Measurements from ENCODE around the gene TMEM182. TPM values are rescaled to one million over a fixed set of nuclear protein-coding genes. Genes with fewer than 3 reads are reported as not detected.

Gene TMEM182
- total RNA-seq, 1 donor from 2014 or later, result 2.0 TPM

DNA sequence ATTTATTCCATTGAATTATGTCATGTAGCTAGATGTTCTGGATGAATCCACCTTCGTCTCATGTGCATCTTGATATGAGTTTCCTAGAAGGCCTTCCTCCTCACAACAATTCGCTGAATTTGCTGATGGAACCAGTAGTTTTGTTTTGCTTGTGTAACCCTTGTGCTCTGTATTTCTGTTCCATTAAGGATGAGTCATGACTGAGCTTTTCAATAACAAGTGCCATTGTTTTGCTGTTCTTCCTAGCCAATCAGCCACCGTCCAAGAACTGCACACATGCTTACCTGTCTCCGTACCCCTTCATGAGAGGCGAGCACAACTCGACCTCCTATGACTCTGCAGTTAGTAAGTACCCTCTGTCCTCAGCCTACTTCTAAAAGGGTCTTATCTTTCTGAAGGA lies 2.3 kb downstream of the TMEM182 start:
- no peak for DNase-seq (ENCODE audit: low spot score in 2 of 2)
- FAIRE-seq, result no peak

DNA sequence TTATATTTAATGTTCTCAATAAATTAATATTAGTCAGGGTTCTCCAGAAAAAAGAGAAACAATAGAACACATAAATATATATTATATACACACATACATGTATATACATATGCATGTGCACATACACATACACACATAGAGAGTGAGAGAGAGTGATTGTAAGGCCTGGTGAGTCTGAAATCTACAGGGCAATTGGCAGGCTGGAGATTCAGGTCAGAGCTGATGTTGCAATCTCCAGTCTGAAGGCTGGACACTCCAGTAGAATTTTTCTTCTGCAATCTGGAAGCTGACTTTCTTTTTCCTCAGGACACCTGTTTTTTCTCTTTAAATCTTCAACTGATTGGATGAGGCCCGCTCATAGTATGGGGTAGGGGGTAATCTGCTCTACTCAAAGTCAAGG lies 3.2 kb downstream of the TMEM182 start:
- FAIRE-seq (no peak), DNase-seq (ENCODE audit: low spot score in 2 of 2) (no peak)

DNA sequence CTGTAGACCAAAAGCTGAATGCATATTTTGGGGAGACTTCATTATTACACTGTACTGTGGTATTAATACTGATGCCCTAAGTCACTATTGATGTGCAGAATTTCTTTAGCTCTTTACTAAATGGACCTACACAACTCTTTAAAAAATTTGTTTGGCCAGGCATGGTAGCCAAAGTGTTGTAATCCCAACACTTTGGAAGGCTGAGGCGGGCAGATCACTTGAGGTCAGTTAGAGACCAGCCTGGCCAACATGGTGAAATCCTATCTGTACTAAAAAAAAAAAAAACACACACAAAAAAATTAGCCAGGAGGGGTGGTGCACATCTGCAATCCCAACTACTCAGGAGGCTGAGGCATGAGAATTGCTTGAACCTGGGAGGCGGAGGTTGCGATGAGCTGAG lies 6.4 kb downstream of the TMEM182 start:
- no peak for DNase-seq (ENCODE audit: low spot score in 2 of 2)
- FAIRE-seq, result no peak

DNA sequence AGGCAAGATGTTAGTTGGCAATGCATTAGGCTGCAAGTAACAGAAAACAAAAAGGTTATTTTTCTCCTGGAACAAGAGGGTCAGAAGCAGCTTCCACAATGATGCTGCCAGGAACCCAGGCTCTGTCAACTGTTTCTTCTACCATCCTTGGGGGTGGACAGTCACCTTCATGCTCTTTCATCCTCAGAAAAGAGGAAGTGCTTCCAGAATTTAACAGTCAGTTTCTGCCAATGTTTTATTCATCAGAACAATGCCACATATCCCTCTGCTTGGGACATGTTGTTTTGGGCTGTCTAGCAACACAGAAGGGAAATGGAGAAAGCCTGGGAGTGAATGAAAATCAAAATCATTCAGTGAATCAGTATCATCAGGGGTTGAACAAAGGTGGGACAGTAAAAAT lies 7.1 kb downstream of the TMEM182 start:
- no peak for DNase-seq (ENCODE audit: low spot score in 2 of 2)
- FAIRE-seq, result no peak

DNA sequence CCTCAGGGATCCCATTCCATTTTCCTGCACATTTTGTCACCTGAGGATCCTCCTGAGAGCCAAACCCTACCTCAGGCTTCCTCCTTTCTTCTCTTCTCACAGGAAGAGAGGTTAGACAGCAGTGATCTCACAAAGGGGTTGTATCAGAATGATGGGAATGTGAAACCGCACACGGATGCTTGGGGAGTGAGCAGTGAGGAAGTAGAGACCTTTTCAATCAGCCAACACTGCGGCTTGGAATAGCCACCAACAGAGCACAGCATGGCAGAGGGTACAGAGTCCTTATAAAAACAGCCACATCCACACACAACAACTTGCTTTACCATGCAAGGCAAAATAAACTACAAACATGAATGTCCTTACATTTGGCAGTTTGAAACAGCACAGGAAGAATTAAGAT lies 8.7 kb downstream of the TMEM182 start:
- no peak for DNase-seq (ENCODE audit: low spot score in 2 of 2)
- FAIRE-seq, result no peak

DNA sequence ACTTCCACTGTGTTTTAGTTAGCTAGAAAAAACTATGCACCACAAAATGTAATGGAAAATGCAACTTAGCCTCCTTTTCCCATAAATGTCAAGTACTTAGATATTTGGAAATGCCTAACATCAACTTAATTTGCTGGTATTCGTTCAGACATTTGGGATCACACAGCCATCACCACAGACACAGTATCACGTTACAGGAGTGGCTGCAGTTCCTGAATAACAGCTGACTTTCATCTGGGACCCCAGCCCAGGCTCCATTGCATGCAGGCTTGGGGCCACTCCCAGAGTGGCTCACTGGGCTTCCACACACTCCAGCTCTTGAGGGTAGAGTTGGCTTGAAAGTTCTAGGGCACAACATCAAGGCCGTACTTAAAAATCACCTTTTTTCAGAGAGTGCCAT lies 9.3 kb downstream of the TMEM182 start:
- DNase-seq (ENCODE audit: low spot score in 2 of 2) (no peak), FAIRE-seq (no peak)

DNA sequence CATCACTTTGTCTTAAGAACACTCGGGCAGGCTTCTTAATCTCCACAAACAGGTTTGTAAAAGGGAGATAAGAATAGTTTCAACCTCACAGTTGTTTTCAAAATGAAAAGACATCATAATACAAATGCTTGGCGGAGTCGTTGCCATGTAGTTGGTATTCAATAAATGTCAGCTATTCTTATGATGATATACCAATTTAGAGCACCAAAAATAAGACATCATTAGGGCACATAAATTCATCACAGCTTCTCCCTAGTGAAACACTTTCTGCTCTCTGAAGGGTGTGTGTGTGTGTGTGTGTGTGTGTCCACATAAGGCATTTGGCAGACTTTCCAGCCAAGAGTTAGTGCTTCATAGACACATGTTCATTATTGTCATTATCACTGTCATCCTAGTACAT lies 10.8 kb downstream of the TMEM182 start:
- no peak for FAIRE-seq
- DNase-seq (ENCODE audit: low spot score in 2 of 2), result no peak

DNA sequence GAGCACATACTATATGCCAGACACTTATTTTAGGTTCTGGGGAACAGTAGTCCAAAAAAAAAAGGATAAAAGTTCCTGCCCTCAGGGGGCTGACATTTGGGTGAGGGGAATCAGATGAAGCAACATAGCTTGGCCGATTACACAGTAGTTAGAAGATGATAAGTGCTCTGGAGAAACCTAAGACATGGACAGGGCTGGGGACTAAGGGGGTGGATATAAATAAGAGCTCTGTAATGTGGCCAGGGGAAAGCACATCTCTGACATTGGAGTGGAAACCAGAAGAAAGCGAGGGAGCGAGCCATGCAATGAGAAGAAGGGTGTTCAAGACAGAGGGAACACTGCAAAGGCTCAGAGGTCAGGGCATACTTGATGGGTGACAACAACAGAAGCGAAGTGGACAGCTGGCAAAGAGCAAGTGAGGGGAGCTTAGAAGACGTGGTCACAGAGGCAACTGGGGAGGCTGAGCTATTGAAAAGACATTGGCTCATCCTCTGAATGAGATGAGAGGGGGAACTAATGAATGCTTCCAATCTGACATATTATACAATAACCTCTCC lies 11.4 kb downstream of the TMEM182 start:
- DNase-seq (ENCODE audit: low spot score in 2 of 2) (no peak), FAIRE-seq (no peak)

DNA sequence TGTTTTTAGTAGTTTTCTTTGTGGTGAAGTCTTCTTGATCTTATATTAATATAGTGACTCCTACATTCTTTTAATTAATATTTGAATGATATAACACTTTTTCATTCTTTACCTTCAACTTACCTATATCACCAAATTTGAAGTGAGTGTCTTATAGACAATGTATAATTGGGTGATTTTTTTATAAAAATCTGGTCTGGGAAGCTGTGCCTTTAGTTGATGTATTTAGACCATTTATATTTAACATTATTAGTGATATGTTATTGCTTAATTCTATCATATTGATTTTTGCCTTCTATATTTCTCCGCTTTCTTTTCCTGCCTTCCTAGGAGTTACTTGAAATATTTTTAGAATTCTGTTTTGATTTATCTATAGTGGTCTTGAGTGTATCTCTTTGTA lies 16.4 kb downstream of the TMEM182 start:
- FAIRE-seq, result no peak

DNA sequence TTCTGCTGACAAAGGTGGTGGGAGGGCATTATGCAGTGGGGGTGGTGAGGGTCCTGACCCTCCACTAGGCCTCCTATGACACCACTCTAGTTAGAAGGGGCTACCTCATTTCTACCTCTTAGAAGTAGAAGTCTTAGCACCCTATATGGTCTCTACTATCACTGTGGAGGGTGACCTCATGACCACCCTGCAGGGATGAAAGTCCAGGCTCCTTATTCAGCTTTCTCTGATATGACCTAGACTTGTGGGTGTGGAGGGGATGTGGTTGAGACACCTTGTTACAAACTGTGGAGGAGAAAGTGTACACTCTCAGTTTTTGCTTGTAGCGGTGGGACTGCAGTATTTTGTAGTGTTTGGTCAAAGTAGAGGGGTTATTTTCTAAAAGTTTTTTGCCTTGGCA lies 18.6 kb downstream of the TMEM182 start:
- DNase-seq (ENCODE audit: low spot score in 2 of 2) (no peak), FAIRE-seq (no peak)

More for the DNA sequence above, 16.4 kb downstream of the TMEM182 start:
- no peak for DNase-seq (ENCODE audit: low spot score in 2 of 2)

DNA sequence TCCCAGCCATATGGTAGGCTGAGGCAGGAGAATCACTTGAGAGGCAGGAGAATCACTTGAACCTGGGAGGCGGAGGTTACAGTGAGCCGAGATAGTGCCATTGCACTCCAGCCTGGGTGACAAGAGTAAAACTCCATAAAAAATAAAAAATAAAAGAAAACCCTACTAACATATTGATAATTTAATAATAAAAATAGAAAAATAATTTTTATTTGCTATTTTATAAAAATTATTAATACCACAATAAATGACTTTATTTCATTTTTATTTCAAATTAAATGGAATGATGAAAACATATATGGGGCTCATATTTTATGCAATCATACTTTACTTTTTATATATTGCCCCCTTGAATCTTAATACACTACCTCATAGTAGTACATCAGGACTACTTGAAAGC lies 20.4 kb downstream of the TMEM182 start:
- FAIRE-seq, result peak; percentile 33
- DNase-seq (ENCODE audit: low spot score in 2 of 2), result no peak

DNA sequence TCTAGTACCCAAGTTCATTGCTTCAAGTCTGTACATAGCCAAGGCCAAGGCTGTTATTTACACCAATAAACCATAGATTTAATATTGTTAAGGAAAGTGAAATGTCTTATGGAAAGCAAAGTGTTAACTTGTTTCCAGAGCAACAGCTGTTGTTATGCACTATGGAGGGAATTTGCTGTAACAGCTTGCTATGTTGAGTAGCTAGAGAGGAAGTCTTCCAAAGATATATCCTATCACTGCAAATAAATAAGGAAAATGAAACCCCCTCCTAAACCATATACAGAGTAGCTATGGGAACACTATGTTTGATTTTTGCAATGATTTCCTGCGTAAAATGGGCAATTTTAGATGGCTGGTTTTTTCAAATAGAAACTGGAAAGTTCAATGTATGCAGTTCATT lies 21.1 kb downstream of the TMEM182 start:
- no peak for FAIRE-seq
- DNase-seq (ENCODE audit: low spot score in 2 of 2), result no peak

DNA sequence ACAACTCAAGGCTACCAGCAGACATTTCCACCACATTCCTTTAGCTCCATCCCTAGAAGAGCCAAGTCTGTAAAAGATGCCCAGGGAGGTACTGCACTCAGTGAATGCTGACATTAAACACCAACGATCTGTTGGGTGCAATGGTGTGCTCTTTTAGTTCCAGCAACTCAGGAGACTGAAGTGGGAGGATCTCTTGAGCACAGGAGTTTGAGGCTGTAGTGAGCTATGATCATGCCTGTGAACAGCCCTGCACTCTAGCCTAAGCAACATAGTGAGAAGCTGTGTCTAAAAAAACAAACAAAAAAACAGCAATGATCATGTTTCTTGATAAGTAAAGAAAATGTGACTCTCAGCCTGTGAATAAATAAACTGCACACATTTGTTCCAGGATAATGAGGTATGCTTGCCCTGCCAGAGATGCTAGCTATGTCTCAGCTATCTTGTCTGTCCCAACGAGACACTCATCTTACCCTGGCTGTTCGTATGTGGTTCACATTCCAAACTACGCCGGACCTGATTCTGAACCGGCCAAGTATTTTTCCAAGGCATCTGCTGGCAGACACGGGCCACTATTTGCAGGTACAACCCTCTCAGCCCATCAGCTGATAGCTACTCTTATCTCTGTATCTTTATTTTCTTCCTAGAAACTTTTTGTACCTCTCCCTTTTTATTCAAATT lies 21.8 kb downstream of the TMEM182 start:
- DNase-seq (ENCODE audit: low spot score in 2 of 2), result no peak
- no peak for FAIRE-seq

DNA sequence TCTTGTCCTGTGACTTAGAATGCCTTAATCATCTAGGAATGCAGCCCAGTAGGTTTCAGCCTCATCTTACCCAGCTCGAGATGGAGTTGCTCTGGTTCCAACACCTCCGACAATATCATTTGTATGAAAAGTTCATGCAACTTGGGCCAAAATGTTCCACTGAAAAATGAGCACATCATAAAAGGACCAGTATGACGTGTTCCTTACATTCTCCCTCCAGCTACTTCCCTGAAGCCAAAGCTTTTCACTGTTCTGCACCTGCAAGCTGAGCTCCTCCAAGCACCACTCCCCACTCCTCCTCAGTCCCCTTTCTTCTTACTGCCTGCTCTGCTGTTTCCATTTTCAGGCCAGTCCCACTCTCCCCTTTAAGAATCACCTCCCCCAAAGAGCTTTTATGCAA lies 23.1 kb downstream of the TMEM182 start:
- FAIRE-seq, result no peak

DNA sequence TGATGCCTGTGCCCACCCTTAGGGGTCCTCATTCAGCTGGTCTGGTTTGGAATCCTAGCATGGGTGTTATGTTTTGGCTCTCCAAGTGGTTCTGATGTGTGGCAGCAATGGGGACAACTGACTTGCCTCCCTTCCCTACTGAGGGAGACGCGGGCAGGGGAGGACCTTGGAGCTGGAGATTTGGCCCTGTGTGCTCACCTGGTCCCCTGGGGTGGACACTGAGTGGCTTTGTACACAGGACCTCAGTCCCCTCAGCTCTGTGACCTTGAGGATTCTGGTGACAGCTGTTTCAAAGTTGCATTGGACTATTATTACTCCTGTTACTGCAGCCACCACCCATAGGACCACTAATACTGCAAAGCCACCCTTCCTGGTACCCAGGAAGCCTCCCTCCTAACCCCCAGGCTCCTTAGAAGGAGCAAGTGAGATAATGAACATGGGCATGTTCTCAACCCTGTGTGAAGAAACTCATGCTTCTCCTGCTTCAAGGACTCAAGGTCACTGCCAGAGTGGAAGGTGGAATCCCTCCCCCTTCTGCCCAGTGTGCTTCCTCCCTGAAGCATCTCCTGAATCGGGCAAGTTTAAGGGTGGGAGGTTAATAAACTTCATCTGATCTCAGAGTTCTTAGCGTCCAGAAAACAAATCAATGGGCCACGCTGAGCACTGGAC lies 26.5 kb downstream of the TMEM182 start:
- DNase-seq (ENCODE audit: low spot score in 2 of 2) (no peak), FAIRE-seq (no peak)

More for the DNA sequence above, 23.1 kb downstream of the TMEM182 start:
- DNase-seq (ENCODE audit: low spot score in 2 of 2), result no peak

DNA sequence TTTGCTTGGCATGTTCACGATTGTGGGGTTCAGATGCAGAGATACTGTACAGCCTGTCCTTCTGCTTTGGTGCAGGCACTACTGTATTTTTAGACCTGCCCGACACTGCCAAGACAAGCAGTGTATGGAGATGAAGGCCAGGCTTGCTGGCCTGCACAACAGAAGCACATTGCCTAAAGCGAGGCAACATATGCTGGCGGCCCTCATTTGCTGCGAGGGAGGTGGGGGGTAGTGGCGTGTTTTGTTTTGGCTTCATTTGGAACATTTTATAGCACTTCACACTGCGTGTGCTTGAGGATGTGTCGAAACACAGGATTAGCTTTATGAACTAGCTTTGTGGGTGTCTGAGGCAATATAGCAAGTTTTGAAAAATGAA lies 27.0 kb downstream of the TMEM182 start:
- FAIRE-seq (no peak), DNase-seq (ENCODE audit: low spot score in 2 of 2) (peak in 1 of 2 donors; percentile 7)

DNA sequence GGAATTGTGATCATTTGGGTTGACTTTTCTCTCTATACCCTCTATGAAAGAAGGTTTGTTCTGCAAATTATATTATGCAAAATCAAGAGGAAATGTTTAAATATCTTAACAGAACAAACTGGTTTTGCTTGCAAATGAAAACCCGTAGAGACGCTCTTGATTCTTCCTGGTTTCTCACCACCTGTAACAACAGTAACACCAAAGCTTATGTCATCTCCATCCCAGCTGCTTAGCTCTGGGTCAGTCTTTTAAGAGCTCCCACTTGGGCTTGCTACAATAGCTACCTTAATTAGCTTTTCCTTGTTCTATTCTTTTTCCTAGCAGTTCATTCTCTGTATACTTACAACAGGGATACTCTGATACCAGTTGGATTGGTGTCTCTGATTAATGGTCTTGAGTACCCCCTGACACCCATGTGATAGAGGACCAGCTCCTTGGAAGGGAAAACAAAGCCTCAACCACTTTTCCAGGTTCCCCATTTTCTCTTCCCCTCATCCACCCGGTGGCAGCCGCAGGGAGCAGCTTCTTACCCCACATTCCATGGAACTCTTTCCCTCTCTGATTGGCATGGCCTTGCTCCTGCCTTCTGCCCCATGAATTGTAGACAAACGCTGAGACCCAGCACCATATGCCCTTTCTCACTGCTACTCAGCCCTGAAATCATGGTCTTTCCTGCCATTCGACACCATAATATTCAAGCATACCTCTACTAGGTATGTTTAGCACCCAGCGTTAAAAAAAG lies 27.7 kb downstream of the TMEM182 start:
- FAIRE-seq (no peak), DNase-seq (ENCODE audit: low spot score in 2 of 2) (no peak)

DNA sequence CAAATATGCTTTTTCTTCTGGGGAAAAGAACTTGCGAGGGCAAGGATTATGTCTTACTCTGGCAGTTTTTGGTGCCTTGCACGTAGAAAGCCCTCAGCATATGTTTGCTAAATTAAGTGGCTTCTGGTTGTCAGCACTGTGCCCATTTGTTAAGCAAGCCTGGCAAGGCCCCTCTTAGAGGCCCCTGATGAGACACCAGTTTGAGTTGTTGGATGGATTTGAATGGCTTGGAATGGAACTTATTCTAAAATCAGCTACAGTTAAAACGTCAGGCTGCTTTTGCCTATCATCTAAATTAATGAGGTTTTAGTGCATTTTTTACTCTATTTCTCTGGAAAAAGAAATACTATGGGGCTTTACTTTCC lies 28.2 kb downstream of the TMEM182 start:
- DNase-seq (ENCODE audit: low spot score in 2 of 2) (no peak), FAIRE-seq (no peak)

DNA sequence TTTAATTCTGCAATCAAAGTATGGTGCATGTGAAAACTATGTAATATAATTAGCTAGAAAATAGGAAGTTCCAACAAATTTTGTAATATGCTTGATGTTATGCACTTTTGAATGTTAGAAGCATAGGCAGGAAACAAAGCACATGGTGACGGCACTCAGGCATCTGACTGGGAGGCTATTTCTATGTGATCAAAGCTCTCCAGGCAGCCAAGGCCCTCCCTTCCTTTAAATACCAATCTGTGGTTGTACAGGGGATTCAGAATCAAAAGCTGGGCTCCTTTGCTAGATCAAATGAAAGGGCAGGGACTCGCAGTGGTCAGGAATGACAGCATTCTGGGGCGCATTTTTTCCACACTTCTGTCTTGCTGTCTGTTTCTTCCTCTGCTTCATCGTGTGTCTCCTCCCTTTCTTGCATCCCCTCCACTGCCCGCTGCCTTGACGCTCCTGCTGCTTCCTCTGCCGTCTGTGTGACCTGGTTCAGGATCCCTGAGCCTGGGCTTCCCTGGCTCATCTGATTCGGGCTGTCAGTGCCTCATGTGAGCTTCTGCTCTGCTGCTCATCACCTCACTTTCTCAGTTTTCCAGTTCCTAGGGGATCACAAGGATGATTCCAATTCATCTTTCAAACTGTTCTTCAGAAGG lies 30.9 kb downstream of the TMEM182 start:
- no peak for FAIRE-seq

DNA sequence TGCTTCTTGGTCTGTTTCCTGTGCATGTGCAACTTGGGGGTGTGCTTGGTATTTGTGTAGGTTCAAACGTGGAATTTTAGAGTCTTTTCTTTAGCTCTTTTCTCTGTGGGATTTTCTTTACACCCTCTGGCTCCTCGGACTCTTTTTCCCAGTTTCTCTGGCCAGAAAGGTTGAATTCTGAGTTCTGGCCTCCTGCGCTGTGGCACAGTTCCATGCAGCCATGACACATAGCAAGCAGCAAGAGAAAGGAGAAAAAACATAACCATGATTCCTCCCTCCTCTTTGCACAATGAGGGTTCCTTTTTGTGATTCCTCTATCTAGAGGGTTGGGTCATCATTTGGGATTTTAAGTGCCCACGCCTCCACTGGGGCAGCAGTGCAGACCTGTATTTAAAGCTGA lies 33.8 kb downstream of the TMEM182 start:
- no peak for FAIRE-seq
- no peak for DNase-seq (ENCODE audit: low spot score in 2 of 2)

More for the DNA sequence above, 30.9 kb downstream of the TMEM182 start:
- DNase-seq (ENCODE audit: low spot score in 2 of 2), result no peak

DNA sequence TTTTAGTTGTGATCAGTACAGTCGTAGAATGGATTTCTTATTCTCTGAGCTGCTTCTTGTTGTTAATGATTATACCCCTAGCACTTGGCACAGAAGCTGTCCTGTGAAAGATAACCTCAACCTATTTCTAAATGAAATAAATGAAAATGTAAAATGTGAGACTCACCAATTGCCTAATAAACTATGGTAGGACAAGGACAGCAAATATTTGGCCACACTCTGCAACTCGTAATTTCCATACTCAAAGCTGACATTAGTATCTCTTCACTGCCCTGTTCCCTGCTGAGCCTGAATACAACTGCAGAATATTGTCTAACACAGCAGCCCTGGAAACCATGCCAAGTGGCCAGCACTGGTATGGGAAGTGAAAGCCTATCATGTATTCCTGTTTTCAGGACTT lies 34.5 kb downstream of the TMEM182 start:
- no peak for DNase-seq (ENCODE audit: low spot score in 2 of 2)
- FAIRE-seq, result no peak
